Measurements from ENCODE around the gene ZBTB20.

The ZBTB20 gene

GRCh38 chr3:114332342-114333179, 814.5 kb downstream of the ZBTB20 start:
- DNase-seq (ENCODE audit: low read depth in 2 of 2), result no peak

GRCh38 chr3:114331710-114332109, 815.4 kb downstream of the ZBTB20 start:
- no peak for DNase-seq (ENCODE audit: low read depth in 2 of 2)

DNA sequence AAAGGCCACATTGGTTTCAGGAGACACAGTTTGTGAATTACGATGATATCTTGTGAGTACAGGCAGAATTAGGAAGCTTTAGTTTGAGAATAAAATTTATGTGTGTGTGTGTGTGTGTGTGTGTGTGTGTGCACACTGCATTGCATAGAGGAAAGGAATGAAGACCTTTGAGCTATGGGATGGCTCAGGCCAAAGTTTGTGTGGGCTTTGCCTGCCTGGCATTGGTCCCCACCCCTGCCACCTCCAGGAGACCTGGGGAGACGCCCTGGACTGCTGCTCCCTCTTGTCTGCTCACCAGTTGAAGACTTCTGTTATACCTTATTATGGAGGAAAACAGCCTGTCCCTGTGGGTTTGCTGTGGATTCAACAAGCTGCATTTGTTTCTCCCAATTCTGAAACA, 816.1 kb downstream of the ZBTB20 start:
- DNase-seq (ENCODE audit: low read depth in 2 of 2), result no peak

DNA sequence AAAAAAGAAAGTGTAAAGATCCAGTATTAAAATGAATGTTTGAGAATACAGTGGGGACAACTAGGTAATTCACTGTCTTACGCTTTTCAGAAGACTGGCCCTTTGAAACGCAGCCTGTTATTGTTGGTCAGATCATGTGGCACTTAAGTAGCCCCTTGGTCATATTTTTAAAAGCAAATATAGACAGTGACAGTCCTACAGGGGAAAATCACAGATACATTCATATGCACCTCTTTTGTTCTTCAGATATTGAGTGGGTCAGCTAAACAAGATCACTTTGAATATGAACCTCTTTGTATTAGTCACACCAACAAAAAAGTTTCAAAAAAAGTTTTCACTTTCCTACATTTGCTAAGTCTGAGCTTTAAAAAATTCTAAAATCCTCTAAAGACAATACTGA, 817.3 kb downstream of the ZBTB20 start:
- DNase-seq (ENCODE audit: low read depth in 2 of 2), result no peak

- no peak for DNase-seq (ENCODE audit: low read depth in 2 of 2)
These were observed 818.7 kb downstream of the ZBTB20 start for GRCh38 chr3:114328345-114328744.

- no peak for DNase-seq (ENCODE audit: low read depth in 2 of 2)
These were observed 819.4 kb downstream of the ZBTB20 start for GRCh38 chr3:114327665-114328064.

GRCh38 chr3:114323546-114324254, 823.4 kb downstream of the ZBTB20 start:
- DNase-seq (ENCODE audit: low read depth in 2 of 2), result no peak

DNA sequence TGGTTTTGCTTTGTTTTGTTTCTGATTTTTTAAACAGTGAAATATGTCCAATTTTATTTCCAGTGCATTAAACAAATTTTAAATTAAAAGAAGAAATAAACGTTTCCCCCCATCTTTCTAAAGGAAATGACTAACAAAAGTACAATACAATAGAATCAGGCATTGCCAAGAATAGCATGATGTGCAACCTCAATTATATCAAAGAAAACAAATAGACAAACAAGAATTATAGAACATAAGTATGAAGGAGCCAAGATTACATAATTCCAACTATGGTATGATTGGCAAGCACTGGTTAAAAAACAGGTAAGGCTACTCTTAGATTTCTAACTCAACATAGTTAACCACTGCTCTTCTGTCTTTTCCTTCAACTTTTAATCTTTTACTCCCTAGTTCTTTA, 826.8 kb downstream of the ZBTB20 start:
- DNase-seq (ENCODE audit: low read depth in 2 of 2), result no peak

DNA sequence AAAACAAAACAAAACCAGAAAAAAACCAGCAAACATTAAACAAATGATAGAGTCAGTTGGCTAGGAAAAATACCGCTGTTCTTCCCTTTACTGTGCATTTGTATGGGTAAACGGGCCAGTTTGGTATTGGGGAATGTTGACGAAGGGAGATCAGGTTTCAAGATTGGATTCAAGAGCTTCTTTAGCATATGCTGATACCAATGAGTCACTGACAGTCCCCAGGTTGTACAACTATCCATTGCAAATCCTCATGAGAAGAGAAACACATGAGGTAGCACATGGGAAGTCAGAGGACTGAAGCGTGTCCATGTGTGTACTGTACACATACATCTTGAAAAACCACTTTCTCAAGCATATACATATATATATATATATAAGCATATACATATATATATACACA, 827.6 kb downstream of the ZBTB20 start:
- DNase-seq (ENCODE audit: low read depth in 2 of 2), result no peak

DNA sequence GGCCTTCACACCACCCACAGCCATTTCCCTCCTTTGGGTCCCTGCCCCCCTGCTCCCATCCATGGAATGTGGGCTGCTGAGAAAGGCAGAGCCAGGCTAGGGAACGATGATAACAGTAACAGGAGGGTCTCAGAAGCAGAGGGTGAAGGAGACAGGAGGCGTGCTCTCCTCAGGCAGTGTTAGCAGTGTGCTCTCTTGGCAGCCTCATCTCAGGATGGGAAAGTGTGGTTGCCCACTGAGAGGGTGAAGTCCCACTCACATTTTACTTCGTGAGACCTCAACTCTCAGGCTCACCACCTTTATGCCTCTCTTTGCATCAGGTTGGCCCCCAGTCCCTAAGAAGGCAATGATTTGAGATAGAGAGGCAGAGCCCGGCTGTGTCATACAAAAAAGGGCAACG, 828.8 kb downstream of the ZBTB20 start:
- no peak for DNase-seq (ENCODE audit: low read depth in 2 of 2)

GRCh38 chr3:114314282-114314681, 832.8 kb downstream of the ZBTB20 start:
- no peak for DNase-seq (ENCODE audit: low read depth in 2 of 2)

GRCh38 chr3:114313426-114313825, 833.7 kb downstream of the ZBTB20 start:
- DNase-seq (ENCODE audit: low read depth in 2 of 2), result no peak

GRCh38 chr3:114310695-114311094, 836.4 kb downstream of the ZBTB20 start:
- no peak for DNase-seq (ENCODE audit: low read depth in 2 of 2)

- DNase-seq (ENCODE audit: low read depth in 2 of 2), result peak; percentile 30 to 38
These were observed 838.3 kb downstream of the ZBTB20 start for GRCh38 chr3:114308830-114309229.

GRCh38 chr3:114308377-114308776, 838.7 kb downstream of the ZBTB20 start:
- no peak for DNase-seq (ENCODE audit: low read depth in 2 of 2)

DNA sequence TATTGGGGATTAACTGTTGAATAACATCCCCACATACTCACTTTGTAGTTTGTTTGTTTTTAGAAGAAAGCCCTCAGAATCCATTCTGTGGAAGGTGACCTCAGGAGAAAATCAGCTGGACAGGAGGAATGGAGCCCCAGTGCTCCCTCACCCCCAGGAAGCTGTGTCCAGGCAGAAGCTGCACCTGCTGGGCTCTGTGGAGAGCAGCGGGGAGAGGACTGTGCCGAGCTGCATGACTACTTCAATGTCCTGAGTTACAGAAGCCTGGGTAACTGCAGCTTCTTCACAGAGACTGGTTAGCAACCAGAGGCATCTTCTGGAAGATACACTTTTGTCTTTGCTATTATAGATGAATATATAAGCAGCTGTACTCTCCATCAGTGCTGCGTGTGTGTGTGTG, 839.3 kb downstream of the ZBTB20 start:
- no peak for DNase-seq (ENCODE audit: low read depth in 2 of 2)

DNA sequence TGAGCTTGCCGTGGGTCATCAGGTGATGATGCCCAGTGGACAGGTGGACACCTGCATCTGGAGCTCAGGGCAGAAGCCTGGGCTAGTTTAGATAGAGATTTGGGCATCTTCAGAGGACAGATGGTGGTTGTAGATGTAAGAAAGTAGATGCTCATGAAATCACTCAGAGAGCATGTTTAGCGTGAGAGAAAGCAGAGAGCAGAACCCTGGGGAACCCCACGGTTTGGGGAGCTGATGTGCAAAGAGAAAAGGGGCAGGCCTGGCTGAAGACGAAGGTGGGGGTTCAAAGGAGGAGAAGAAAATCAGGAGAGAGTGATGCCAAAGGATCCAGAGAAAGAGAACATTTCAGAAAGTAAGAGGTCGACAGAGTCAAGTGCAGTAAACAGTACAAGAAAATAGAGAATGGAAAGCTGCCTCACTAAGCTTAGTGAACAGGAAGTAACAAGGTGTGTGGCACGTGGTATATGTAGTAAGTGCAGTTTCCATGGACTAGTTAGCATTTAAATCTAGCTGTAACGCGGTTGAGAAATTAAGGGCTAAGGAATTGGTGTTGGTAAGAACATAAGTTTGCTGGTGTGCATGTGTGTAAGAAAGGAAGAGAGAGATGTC, 839.8 kb downstream of the ZBTB20 start:
- no peak for DNase-seq (ENCODE audit: low read depth in 2 of 2)

GRCh38 chr3:114299941-114300624, 847.0 kb downstream of the ZBTB20 start:
- no peak for DNase-seq (ENCODE audit: low read depth in 2 of 2)

GRCh38 chr3:114299421-114299820, 847.7 kb downstream of the ZBTB20 start:
- DNase-seq (ENCODE audit: low read depth in 2 of 2), result no peak

- DNase-seq (ENCODE audit: low read depth in 2 of 2), result no peak
These were observed 851.1 kb downstream of the ZBTB20 start for GRCh38 chr3:114295946-114296345.

DNA sequence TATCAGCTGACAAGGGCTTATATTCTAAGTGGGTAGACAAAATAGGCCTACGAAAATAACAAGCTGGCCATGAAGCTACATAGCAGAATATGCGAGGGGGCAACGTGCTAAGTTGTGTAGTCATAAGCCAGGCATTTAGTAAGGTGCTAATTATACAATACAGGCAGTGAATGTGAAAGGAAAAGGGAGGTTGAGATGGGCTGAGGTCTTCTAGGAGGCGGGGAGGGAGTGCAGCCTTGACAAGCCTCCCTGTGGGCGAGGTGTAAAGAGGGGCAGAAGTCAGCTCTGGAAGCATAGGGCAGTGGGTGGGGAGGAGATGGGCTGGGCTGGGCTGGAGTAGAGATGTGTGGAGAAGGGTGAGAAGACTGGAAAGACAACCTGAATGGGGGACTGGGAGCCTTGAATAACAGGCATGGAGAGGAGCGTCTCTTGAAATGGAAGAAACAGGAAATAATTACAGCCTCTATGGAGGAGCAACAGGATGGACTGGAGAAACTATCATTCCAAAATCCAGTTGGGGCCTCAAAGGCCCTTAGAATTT, 852.1 kb downstream of the ZBTB20 start:
- no peak for DNase-seq (ENCODE audit: low read depth in 2 of 2)

Data from activated CD4-positive, alpha-beta T cell treated with anti-CD3 and anti-CD28 coated beads for 24 hours (primary cell).